Endodermal cell (in vitro differentiated cells): ENCODE results near the gene ZNF20. TPM values are rescaled to one million over a fixed set of nuclear protein-coding genes. Genes with fewer than 3 reads are reported as not detected.

ENCODE experiments used
- DNase-seq: peaks from one replicate; pipeline ENCODE4 v3.0.0-alpha.2; 2017
- H3K27ac ChIP-seq: 2 replicates; pipeline ENCODE4 v1.5.1; 2013; ENCODE audit warnings: mild to moderate bottlenecking, low read depth, low read length, moderate library complexity
- H3K27me3 ChIP-seq: 2 replicates; pipeline ENCODE4 v1.6.1; 2013; ENCODE audit warnings: mild to moderate bottlenecking, low read length, moderate library complexity; ENCODE audit not compliant: insufficient read depth, control insufficient read depth, poor library complexity, severe bottlenecking
- H3K36me3 ChIP-seq: 2 replicates; pipeline ENCODE4 v1.7.0; 2013; ENCODE audit warnings: mild to moderate bottlenecking, low read length, moderate library complexity; ENCODE audit not compliant: control insufficient read depth, insufficient read depth
- H3K4me1 ChIP-seq: one replicate; pipeline ENCODE4 v1.7.0; 2013; ENCODE audit warnings: low read length; ENCODE audit not compliant: control insufficient read depth, insufficient read depth
- H3K4me3 ChIP-seq: 2 replicates; pipeline ENCODE4 v1.5.1; 2013; ENCODE audit warnings: mild to moderate bottlenecking, low read length, moderate library complexity
- H3K9ac ChIP-seq: 2 replicates; pipeline ENCODE4 v1.6.1; 2013; ENCODE audit warnings: mild to moderate bottlenecking, low read length, moderate library complexity; ENCODE audit not compliant: poor library complexity, severe bottlenecking; ENCODE audit errors: extremely low read depth
- H3K9me3 ChIP-seq: 2 replicates; pipeline ENCODE4 v1.6.1; 2013; ENCODE audit warnings: mild to moderate bottlenecking, low read length, moderate library complexity; ENCODE audit not compliant: control insufficient read depth
- H3K27ac Mint-ChIP-seq: 2 replicates; pipeline ENCODE4 v1.8.0; 2020; ENCODE audit warnings: mixed read lengths
- H3K27me3 Mint-ChIP-seq: 2 replicates; pipeline ENCODE4 v1.8.0; 2021; ENCODE audit warnings: mild to moderate bottlenecking, mixed read lengths; ENCODE audit not compliant: insufficient read depth
- H3K36me3 Mint-ChIP-seq: 2 replicates; pipeline ENCODE4 v1.8.0; 2020; ENCODE audit warnings: low read depth, mixed read lengths
- H3K4me1 Mint-ChIP-seq: 2 replicates; pipeline ENCODE4 v1.8.0; 2020; ENCODE audit warnings: mixed read lengths
- H3K4me3 Mint-ChIP-seq: 2 replicates; pipeline ENCODE4 v1.8.0; 2020; ENCODE audit warnings: mild to moderate bottlenecking, moderate library complexity, mixed read lengths
- H3K9me3 Mint-ChIP-seq: 2 replicates; pipeline ENCODE4 v1.8.0; 2020; ENCODE audit warnings: mild to moderate bottlenecking, mixed read lengths
- WGBS, 2 experiments: methylation state at CpG; one replicate each; pipeline versions ENCODE4 v1.1.5 to v1.1.7; 2013; ENCODE audit warnings: missing lambda C conversion rate in 2 of 2, mixed read lengths in 1 of 2; ENCODE audit not compliant: insufficient coverage in 1 of 2, insufficient read length in 1 of 2; 5-methylcytosine and 5-hydroxymethylcytosine counted together
- total RNA-seq, 2 donors: library from RNA; stranded (reverse); fragmentation: NEBNext Ultra II Directional in 1 of 2; extraction: Animal tissue kit (Norgen Biotek cat#: 25700) in 1 of 2; gene quantifications; 2 replicates in 1 of 2; 3 replicates in 1 of 2; pipeline ENCODE4 v1.2.1, GENCODE V29; 2021
- TF ChIP-seq, protein P1 (sequence below): fragments of 200-600 bp; sonication (generic); conservative IDR thresholded peaks from 2 replicates; pipeline ENCODE4 v1.5.0; 2021; ENCODE audit warnings: antibody characterized with exemption, mild to moderate bottlenecking

The ZNF20 gene
- total RNA-seq, 2 donors from 2014 or later: 10.2 to 10.6 TPM

DNA sequence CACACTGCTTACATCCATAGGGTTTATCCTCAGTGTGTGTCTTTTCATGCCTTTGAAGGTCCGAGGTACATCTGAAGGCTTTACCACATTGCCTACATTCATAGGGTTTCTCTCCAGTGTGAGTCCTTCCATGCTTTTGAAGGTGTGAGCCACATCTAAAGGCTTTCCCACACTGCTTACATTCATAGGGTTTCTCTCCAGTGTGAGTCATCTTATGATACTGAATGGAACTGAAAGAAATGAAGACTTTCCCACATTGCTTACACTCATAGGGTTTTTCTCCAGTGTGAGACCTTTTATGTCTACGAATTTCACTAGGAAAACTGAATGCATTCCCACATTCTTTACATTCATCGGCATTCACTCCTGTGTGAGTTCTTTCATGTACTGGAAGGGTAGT is 7.1 kb downstream of the ZNF20 start:
- no peaks in the 10 kb centered on the region for H3K27me3 ChIP-seq
- no peak for DNase-seq
- H3K36me3 ChIP-seq: peaks cover 78% of the 10 kb centered on the region
- no peaks in the 10 kb centered on the region for H3K27me3 Mint-ChIP-seq
- no peak overlapping the region for H3K27ac Mint-ChIP-seq
- no peaks in the 10 kb centered on the region for H3K4me1 ChIP-seq
- peaks cover 92% of the 10 kb centered on the region for H3K9me3 Mint-ChIP-seq
- H3K36me3 Mint-ChIP-seq: peaks cover 80% of the 10 kb centered on the region
- H3K9ac ChIP-seq: no peak overlapping the region
- H3K4me1 Mint-ChIP-seq: no peaks in the 10 kb centered on the region
- H3K4me3 ChIP-seq: peak overlapping the region; percentile 67
- no peak overlapping the region for H3K4me3 Mint-ChIP-seq
- 93 to 94% methylated on average over 3 of the region's 3 CpGs for WGBS, 2 experiments
- TF ChIP-seq, protein P1, sequence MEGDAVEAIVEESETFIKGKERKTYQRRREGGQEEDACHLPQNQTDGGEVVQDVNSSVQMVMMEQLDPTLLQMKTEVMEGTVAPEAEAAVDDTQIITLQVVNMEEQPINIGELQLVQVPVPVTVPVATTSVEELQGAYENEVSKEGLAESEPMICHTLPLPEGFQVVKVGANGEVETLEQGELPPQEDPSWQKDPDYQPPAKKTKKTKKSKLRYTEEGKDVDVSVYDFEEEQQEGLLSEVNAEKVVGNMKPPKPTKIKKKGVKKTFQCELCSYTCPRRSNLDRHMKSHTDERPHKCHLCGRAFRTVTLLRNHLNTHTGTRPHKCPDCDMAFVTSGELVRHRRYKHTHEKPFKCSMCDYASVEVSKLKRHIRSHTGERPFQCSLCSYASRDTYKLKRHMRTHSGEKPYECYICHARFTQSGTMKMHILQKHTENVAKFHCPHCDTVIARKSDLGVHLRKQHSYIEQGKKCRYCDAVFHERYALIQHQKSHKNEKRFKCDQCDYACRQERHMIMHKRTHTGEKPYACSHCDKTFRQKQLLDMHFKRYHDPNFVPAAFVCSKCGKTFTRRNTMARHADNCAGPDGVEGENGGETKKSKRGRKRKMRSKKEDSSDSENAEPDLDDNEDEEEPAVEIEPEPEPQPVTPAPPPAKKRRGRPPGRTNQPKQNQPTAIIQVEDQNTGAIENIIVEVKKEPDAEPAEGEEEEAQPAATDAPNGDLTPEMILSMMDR: no peak
- no peak overlapping the region for H3K27ac ChIP-seq
- peaks cover 83% of the 10 kb centered on the region for H3K9me3 ChIP-seq

DNA sequence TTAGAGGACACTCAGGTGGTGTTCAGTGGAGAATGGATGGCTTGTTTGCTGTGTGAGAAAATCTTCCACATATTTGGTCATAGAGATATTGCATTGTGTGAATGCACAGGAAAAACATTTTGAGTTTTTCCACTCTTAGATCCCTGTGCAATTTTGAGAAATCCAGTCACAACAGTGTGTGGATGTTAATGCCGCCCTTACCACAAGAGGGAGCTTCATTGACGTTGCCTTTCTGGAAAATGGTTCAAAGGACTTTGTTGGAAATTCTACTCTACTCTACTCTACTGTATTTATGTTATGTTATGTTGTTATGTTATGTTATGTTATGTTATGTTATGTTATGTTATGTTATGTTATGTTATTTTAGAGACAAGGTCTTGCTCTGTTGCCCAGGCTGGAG is 13.4 kb downstream of the ZNF20 start:
- Mint-ChIP-seq H3K36me3 (peaks cover 30% of the 10 kb centered on the region), H3K27me3 (no peaks in the 10 kb centered on the region), H3K27ac (no peak overlapping the region), H3K4me1 (no peaks in the 10 kb centered on the region), H3K9me3 (peaks cover 49% of the 10 kb centered on the region), H3K4me3 (no peak overlapping the region)
- Histone ChIP-seq H3K9me3 (peaks cover 23% of the 10 kb centered on the region), H3K27me3 (no peaks in the 10 kb centered on the region), H3K27ac (no peak overlapping the region), H3K9ac (no peak overlapping the region), H3K4me1 (no peaks in the 10 kb centered on the region), H3K36me3 (peaks cover 17% of the 10 kb centered on the region), H3K4me3 (no peak overlapping the region)
- TF ChIP-seq, protein P1: peak; percentile 77
- WGBS, 2 experiments: 71% methylated on average over 1 of the region's 2 CpGs; no CpG with 5 or more reads in 1 of the 2 experiments
- DNase-seq: peak; percentile 53

DNA sequence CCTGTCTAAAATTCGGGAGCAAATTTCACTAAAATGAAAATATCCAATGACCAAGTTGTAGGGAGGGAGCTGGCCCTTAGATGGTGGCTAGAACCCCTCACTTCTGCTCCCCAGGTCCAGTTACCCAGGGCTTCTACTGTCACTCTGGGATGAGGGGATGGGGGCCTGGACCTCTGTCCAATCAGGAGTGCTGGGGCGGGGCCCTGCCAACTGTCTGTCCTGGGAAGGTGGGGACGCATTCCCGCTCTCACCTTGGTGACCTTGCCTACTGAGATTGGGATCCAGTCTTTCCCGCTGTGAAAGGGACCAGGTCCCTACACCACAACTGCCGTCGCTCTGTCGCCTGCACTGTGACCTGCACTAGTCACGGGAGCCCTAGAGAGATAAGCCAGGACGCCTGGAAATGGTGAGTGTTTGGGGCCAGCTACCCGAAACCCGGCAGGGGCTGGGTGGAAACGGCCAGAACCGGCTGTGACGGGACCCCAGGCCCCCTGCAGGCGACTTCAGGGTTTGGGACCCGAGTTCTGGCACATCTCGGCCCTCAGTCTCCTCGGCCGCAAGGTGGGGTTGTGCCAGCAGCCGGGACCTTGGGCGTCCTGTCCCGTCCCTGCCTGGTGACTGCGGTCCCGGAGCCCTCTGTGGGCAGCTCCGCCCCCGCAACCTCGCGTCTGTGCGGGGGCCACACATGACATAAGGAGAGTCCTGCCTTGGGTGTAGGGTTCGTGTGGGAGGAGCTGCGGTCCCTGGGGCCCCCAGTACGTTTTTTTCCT is 22.8 kb downstream of the ZNF20 start:
- Histone ChIP-seq H3K27ac (no peak overlapping the region), H3K4me3 (no peak overlapping the region), H3K4me1 (no peaks in the 10 kb centered on the region), H3K9me3 (peaks cover 22% of the 10 kb centered on the region), H3K27me3 (no peaks in the 10 kb centered on the region), H3K9ac (no peak overlapping the region), H3K36me3 (peaks cover 21% of the 10 kb centered on the region)
- H3K27me3 Mint-ChIP-seq: no peaks in the 10 kb centered on the region
- WGBS, 2 experiments: 92 to 95% methylated on average over 9 to 33 of the region's 33 CpGs
- DNase-seq: no peak
- H3K36me3 Mint-ChIP-seq: peaks cover 37% of the 10 kb centered on the region
- H3K4me1 Mint-ChIP-seq: no peaks in the 10 kb centered on the region
- TF ChIP-seq, protein P1: no peak
- no peak overlapping the region for H3K4me3 Mint-ChIP-seq
- H3K27ac Mint-ChIP-seq: no peak overlapping the region
- peaks cover 55% of the 10 kb centered on the region for H3K9me3 Mint-ChIP-seq
